ENCODE data around the gene CPAMD8. TPM values are rescaled to one million over a fixed set of nuclear protein-coding genes. Genes with fewer than 3 reads are reported as not detected.

The CPAMD8 gene
- total RNA-seq, 4 donors from 2014 or later = 5.4 to 9.7 (median 9.1) TPM

DNA sequence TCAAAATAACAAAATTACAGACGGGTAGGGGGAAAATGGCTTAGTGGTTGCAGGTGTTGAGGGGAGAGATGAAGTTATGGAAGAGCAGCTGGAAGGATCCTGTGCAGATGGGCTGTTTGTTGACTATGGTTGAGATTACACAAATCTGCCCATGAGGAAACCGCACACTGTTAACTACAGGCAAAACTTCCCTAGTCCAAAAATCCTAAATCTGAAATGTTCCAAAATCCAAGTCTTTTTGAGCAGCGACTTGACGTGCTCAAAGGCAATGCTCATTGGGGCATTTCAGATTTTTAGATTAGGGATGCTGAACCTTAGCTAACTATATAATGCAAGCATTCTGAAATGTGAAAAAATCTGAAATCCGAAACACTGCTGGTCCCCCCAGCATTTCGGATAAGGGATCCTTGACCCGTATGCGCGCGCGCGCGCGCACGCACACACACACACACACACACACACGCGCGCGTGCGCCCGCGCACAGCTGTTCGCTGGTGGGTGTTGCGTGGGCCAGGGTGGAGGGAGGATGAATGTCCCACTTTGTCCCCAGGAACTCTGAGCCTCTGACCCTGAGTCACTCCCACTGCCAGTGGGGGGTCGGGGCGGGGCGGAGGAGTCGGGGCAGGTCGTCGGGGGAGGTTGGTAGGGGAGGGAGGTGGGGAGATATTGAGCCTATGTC is 131.0 kb downstream of the CPAMD8 start:
- TF ChIP-seq, protein P1, sequence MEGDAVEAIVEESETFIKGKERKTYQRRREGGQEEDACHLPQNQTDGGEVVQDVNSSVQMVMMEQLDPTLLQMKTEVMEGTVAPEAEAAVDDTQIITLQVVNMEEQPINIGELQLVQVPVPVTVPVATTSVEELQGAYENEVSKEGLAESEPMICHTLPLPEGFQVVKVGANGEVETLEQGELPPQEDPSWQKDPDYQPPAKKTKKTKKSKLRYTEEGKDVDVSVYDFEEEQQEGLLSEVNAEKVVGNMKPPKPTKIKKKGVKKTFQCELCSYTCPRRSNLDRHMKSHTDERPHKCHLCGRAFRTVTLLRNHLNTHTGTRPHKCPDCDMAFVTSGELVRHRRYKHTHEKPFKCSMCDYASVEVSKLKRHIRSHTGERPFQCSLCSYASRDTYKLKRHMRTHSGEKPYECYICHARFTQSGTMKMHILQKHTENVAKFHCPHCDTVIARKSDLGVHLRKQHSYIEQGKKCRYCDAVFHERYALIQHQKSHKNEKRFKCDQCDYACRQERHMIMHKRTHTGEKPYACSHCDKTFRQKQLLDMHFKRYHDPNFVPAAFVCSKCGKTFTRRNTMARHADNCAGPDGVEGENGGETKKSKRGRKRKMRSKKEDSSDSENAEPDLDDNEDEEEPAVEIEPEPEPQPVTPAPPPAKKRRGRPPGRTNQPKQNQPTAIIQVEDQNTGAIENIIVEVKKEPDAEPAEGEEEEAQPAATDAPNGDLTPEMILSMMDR (IDR thresholded peaks at IDR 0.05) = no peak
- TF ChIP-seq EP300 (IDR thresholded peaks at IDR 0.05) (no peak), POLR2A (IDR thresholded peaks at IDR 0.05) (no peak), POLR2AphosphoS5 (IDR thresholded peaks at IDR 0.05) (no peak)
- no peaks in the 10 kb centered on the region for H3K9me3 ChIP-seq
- no peak for DNase-seq (ENCODE audit: low spot score in 2 of 2)
- peak overlapping the region; percentile 70 for H3K4me3 ChIP-seq
- peaks cover 21% of the 10 kb centered on the region for H3K4me1 ChIP-seq
- H3K27ac ChIP-seq = peak overlapping the region; percentile 78
- no peaks in the 10 kb centered on the region for H3K27me3 ChIP-seq
- WGBS = 60% methylated on average over 15 of the region's 30 CpGs
- H3K36me3 ChIP-seq = no peaks in the 10 kb centered on the region

GRCh38 chr19:16894080-16894479 is 132.5 kb downstream of the CPAMD8 start:
- 75% methylated on average over 7 of the region's 7 CpGs for WGBS
- H3K9me3 ChIP-seq = no peaks in the 10 kb centered on the region
- peaks cover 4% of the 10 kb centered on the region for H3K27me3 ChIP-seq
- TF ChIP-seq POLR2A (IDR thresholded peaks at IDR 0.05) = no peak
- no peak for TF ChIP-seq EP300 (IDR thresholded peaks at IDR 0.05)
- no peak for TF ChIP-seq POLR2AphosphoS5 (IDR thresholded peaks at IDR 0.05)
- TF ChIP-seq, protein P1 (IDR thresholded peaks at IDR 0.05) = no peak
- no peaks in the 10 kb centered on the region for H3K36me3 ChIP-seq
- DNase-seq (ENCODE audit: low spot score in 2 of 2) = peak in 1 of 2 donors; percentile 47
- H3K4me3 ChIP-seq = no peak overlapping the region
- no peak overlapping the region for H3K27ac ChIP-seq
- H3K4me1 ChIP-seq = peaks cover 25% of the 10 kb centered on the region

- WGBS = 54% methylated on average over 13 of the region's 14 CpGs
- no peak for DNase-seq (ENCODE audit: low spot score in 2 of 2)
- peaks cover 6% of the 10 kb centered on the region for H3K27me3 ChIP-seq
- no peaks in the 10 kb centered on the region for H3K36me3 ChIP-seq
- peaks cover 30% of the 10 kb centered on the region for H3K4me1 ChIP-seq
- H3K27ac ChIP-seq = no peak overlapping the region
- H3K9me3 ChIP-seq = no peaks in the 10 kb centered on the region
- no peak overlapping the region for H3K4me3 ChIP-seq
- TF ChIP-seq EP300 (IDR thresholded peaks at IDR 0.05) (no peak), POLR2A (IDR thresholded peaks at IDR 0.05) (no peak), POLR2AphosphoS5 (IDR thresholded peaks at IDR 0.05) (no peak)
- TF ChIP-seq, protein P1 (IDR thresholded peaks at IDR 0.05) = no peak
These were observed 133.0 kb downstream of the CPAMD8 start for GRCh38 chr19:16893686-16893989.

DNA sequence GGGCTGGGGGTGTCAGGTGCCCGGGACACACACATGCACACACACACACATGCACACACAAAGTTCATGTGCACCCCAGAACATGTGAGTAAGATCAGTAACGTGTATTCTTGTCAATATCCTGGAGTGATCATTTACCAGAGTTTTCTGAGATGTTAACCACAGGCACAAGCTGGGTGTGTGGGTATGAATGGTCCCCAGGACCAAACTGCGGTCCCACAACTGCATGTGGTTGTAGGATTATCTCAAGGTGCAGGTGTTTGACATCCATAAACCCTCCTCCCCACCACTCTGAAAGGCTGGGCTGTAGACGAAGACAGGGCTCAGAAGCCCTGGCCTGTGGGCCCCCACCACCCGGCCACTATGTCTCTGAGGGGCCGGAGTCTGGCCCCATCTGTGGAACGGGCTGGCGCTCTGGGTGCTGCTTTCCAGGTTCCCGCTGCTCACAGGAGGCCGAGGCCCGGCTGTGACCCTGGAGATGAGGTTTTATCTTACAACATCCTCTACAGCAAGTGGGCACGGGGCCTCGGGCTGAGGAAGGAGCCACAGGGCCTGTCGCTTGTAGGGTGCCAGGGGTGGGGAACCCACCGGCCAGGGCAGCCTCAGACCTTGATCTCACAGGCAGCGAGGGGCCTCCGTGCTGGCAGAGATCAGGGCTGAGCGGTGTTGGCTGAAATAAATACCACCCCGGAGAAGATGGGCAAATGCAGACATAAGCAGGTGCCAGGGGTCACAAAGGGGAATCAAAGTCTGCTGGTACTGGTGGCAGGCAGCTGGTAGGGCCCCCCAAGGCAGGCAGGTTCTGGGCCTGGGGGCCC is 133.5 kb downstream of the CPAMD8 start:
- Histone ChIP-seq H3K9me3 (no peaks in the 10 kb centered on the region), H3K36me3 (no peaks in the 10 kb centered on the region), H3K27me3 (peaks cover 6% of the 10 kb centered on the region), H3K27ac (no peak overlapping the region), H3K4me1 (peaks cover 33% of the 10 kb centered on the region), H3K4me3 (no peak overlapping the region)
- WGBS = 85% methylated on average over 15 of the region's 19 CpGs
- no peak for TF ChIP-seq POLR2A (IDR thresholded peaks at IDR 0.05)
- no peak for TF ChIP-seq EP300 (IDR thresholded peaks at IDR 0.05)
- no peak for DNase-seq (ENCODE audit: low spot score in 2 of 2)

- H3K4me3 ChIP-seq = no peak overlapping the region
- TF ChIP-seq EP300 (IDR thresholded peaks at IDR 0.05) (no peak), POLR2AphosphoS5 (IDR thresholded peaks at IDR 0.05) (no peak), POLR2A (IDR thresholded peaks at IDR 0.05) (no peak)
- TF ChIP-seq, protein P1 (IDR thresholded peaks at IDR 0.05) = no peak
- H3K27ac ChIP-seq = no peak overlapping the region
- peaks cover 28% of the 10 kb centered on the region for H3K4me1 ChIP-seq
- no peaks in the 10 kb centered on the region for H3K9me3 ChIP-seq
- H3K36me3 ChIP-seq = no peaks in the 10 kb centered on the region
- 80% methylated on average over 1 of the region's 4 CpGs for WGBS
- H3K27me3 ChIP-seq = peaks cover 6% of the 10 kb centered on the region
- no peak for DNase-seq (ENCODE audit: low spot score in 2 of 2)
These were observed 134.2 kb downstream of the CPAMD8 start for GRCh38 chr19:16892436-16892835.

All from suprapubic skin (tissue), 4 donors.